ENCODE results near the gene PFN3.

DNA sequence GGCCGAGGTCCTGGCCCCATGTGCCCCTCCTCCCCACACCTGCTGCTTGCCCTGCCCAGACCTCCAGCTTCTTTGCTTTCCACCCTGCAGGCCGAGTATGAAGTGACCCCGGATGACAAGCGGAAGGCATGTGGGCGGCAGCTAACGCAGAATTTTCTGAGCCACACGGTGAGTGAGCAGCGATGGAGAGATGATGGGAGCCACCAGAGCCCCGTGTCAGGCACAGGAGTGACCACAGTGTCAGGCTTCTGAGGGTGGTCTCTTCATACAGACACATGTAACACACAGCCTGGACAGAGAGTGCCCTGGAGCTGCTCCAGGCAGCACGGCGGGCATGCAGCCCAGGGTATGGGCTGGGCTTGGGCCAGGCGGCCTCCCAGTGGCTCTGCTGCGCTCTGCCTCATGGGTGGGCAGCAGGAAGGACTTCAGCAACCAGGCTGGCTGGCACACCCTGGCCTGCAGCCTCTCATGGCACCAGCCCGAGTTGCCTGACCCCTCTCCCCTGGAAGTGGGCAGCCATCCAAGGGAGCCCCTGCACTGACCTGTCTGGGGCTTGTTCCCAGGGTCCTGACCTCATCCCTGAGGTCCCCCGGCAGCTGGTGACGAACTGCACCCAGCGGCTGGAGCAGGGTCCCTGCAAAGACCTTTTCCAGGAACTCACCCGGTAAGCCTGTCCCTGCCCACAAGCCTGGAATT, 31.8 kb upstream of the PFN3 start:
- TF ChIP-seq, protein P1, sequence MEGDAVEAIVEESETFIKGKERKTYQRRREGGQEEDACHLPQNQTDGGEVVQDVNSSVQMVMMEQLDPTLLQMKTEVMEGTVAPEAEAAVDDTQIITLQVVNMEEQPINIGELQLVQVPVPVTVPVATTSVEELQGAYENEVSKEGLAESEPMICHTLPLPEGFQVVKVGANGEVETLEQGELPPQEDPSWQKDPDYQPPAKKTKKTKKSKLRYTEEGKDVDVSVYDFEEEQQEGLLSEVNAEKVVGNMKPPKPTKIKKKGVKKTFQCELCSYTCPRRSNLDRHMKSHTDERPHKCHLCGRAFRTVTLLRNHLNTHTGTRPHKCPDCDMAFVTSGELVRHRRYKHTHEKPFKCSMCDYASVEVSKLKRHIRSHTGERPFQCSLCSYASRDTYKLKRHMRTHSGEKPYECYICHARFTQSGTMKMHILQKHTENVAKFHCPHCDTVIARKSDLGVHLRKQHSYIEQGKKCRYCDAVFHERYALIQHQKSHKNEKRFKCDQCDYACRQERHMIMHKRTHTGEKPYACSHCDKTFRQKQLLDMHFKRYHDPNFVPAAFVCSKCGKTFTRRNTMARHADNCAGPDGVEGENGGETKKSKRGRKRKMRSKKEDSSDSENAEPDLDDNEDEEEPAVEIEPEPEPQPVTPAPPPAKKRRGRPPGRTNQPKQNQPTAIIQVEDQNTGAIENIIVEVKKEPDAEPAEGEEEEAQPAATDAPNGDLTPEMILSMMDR (IDR thresholded peaks at IDR 0.05) = no peak
- TF ChIP-seq POLR2A (IDR thresholded peaks at IDR 0.05) (no peak), EP300 (IDR thresholded peaks at IDR 0.05) (no peak)

Data from ovary (tissue), 3 donors.